Mesenchymal stem cell (in vitro differentiated cells and primary cell): ENCODE measurements around the gene RO60.

ENCODE experiments used
- DNase-seq: peaks from one replicate; pipeline ENCODE4 v3.0.0-alpha.2; 2013
- H2AFZ ChIP-seq: one replicate; pipeline ENCODE4 v1.6.1; 2013; ENCODE audit warnings: low read depth, mild to moderate bottlenecking, control low read depth, inconsistent platforms, low read length, moderate library complexity
- H2AK5ac ChIP-seq: 2 replicates; pipeline ENCODE4 v1.6.1; 2013; ENCODE audit warnings: low read length, moderate library complexity, mild to moderate bottlenecking, inconsistent platforms; ENCODE audit not compliant: severe bottlenecking
- H2BK120ac ChIP-seq: one replicate; pipeline ENCODE4 v1.6.1; 2013; ENCODE audit warnings: low read depth, mild to moderate bottlenecking, inconsistent platforms, low read length, moderate library complexity
- H2BK12ac ChIP-seq, 2 experiments: one replicate each; pipeline ENCODE4 v1.6.1; 2013; ENCODE audit warnings: inconsistent platforms in 2 of 2, low read length in 2 of 2, mild to moderate bottlenecking in 2 of 2, moderate library complexity in 2 of 2, control low read depth in 1 of 2
- H2BK15ac ChIP-seq: one replicate; pipeline ENCODE4 v1.6.1; 2013; ENCODE audit warnings: mild to moderate bottlenecking, low read depth, inconsistent platforms; ENCODE audit not compliant: poor library complexity, severe bottlenecking
- H2BK5ac ChIP-seq: 2 replicates; pipeline ENCODE4 v1.6.1; 2013; ENCODE audit warnings: low read depth, mild to moderate bottlenecking, low read length, control low read depth, inconsistent platforms; ENCODE audit not compliant: poor library complexity, severe bottlenecking
- H3K14ac ChIP-seq, 2 experiments: one replicate each; pipeline ENCODE4 v1.6.1; 2013; ENCODE audit warnings: inconsistent platforms in 2 of 2, low read length in 2 of 2, control low read depth in 1 of 2, mild to moderate bottlenecking in 1 of 2, moderate library complexity in 1 of 2
- H3K18ac ChIP-seq, 2 experiments: one replicate each; pipeline ENCODE4 v1.6.1; 2013; ENCODE audit warnings: inconsistent platforms in 2 of 2, low read length in 2 of 2, control low read depth in 1 of 2, low read depth in 1 of 2, mild to moderate bottlenecking in 1 of 2
- H3K23ac ChIP-seq, 2 experiments: one replicate each; pipeline ENCODE4 v1.6.1; 2013; ENCODE audit warnings: inconsistent platforms in 2 of 2, low read length in 2 of 2, mild to moderate bottlenecking in 2 of 2, moderate library complexity in 2 of 2, control low read depth in 1 of 2
- H3K27ac ChIP-seq: 2 replicates; pipeline ENCODE4 v1.5.1; 2013; ENCODE audit warnings: mild to moderate bottlenecking, moderate library complexity, low read length, control low read depth, inconsistent platforms; ENCODE audit not compliant: poor library complexity, severe bottlenecking
- H3K27me3 ChIP-seq, 2 experiments: 2 replicates each; pipeline versions ENCODE4 v1.6.1 to v1.7.0; 2013; ENCODE audit warnings: low read length in 2 of 2, mild to moderate bottlenecking in 2 of 2, moderate library complexity in 2 of 2, control low read depth in 1 of 2, inconsistent platforms in 1 of 2; ENCODE audit not compliant: control insufficient read depth in 1 of 2, insufficient read depth in 1 of 2
- H3K36me3 ChIP-seq, 2 experiments: 2 replicates each; pipeline versions ENCODE4 v1.6.1 to v1.7.0; 2013; ENCODE audit warnings: low read length in 2 of 2, control low read depth in 1 of 2, inconsistent platforms in 1 of 2, low read depth in 1 of 2, mild to moderate bottlenecking in 1 of 2; ENCODE audit not compliant: insufficient read depth in 2 of 2, control insufficient read depth in 1 of 2
- H3K4ac ChIP-seq, 2 experiments: one replicate each; pipeline ENCODE4 v1.6.1; 2013; ENCODE audit warnings: inconsistent platforms in 2 of 2, low read length in 2 of 2, mild to moderate bottlenecking in 2 of 2, moderate library complexity in 2 of 2, control low read depth in 1 of 2, low read depth in 1 of 2
- H3K4me1 ChIP-seq: 2 replicates; pipeline ENCODE4 v1.6.1; 2013; ENCODE audit warnings: low read depth, low read length, control low read depth; ENCODE audit not compliant: control insufficient read depth, insufficient read depth
- H3K4me2 ChIP-seq: 2 replicates; pipeline ENCODE4 v1.6.1; 2013; ENCODE audit warnings: low read length, mild to moderate bottlenecking, inconsistent platforms; ENCODE audit not compliant: poor library complexity, severe bottlenecking
- H3K4me3 ChIP-seq, 2 experiments: 2 replicates each; pipeline versions ENCODE4 v1.5.1 to v1.7.0; 2013; ENCODE audit warnings: low read length in 2 of 2, mild to moderate bottlenecking in 2 of 2, control low read depth in 1 of 2, low read depth in 1 of 2; ENCODE audit not compliant: insufficient read depth in 1 of 2
- H3K79me1 ChIP-seq: replicated peaks from 2 replicates; pipeline ENCODE4 v1.6.1; 2013; ENCODE audit warnings: mild to moderate bottlenecking, control low read depth, low read length, inconsistent platforms; ENCODE audit not compliant: poor library complexity, severe bottlenecking
- H3K9ac ChIP-seq: 2 replicates; pipeline ENCODE4 v1.7.0; 2013; ENCODE audit warnings: mild to moderate bottlenecking, low read length, moderate library complexity
- H3K9me3 ChIP-seq: 2 replicates; pipeline ENCODE4 v1.7.0; 2013; ENCODE audit warnings: mild to moderate bottlenecking, low read length; ENCODE audit not compliant: control insufficient read depth
- H4K8ac ChIP-seq: one replicate; pipeline ENCODE4 v1.6.1; 2013; ENCODE audit warnings: inconsistent platforms, mild to moderate bottlenecking, low read length, moderate library complexity
- H4K91ac ChIP-seq: one replicate; pipeline ENCODE4 v1.6.1; 2013; ENCODE audit warnings: mild to moderate bottlenecking, low read length, inconsistent platforms
- WGBS: methylation state at CpG from one replicate; pipeline ENCODE4 v1.1.7; 2013; ENCODE audit warnings: mixed read lengths; 5-methylcytosine and 5-hydroxymethylcytosine counted together

The RO60 gene

GRCh38 chr1:193102662-193103061, 43.2 kb downstream of the RO60 start:
- Histone ChIP-seq H2AFZ (no peak overlapping the region), H2BK15ac (no peak overlapping the region), H3K36me3 (peaks cover 10 to 32% of the 10 kb centered on the region in 2 experiments), H3K14ac (no peak overlapping the region), H2BK5ac (no peak overlapping the region), H3K27ac (no peak overlapping the region), H3K18ac (no peak overlapping the region), H2AK5ac (no peak overlapping the region), H3K4me3 (no peak overlapping the region), H4K91ac (no peak overlapping the region), H4K8ac (no peak overlapping the region), H2BK12ac (no peak overlapping the region), H3K4me1 (peaks cover 1% of the 10 kb centered on the region), H3K4ac (no peak overlapping the region), H3K23ac (no peak overlapping the region), H3K27me3 (no peaks in the 10 kb centered on the region), H3K4me2 (no peak overlapping the region), H2BK120ac (no peak overlapping the region), H3K9me3 (no peaks in the 10 kb centered on the region), H3K9ac (peak overlapping the region; percentile 97), H3K79me1 (peaks cover 15% of the 10 kb centered on the region)
- DNase-seq, result no peak
- 100% methylated on average over 3 of the region's 5 CpGs for WGBS

GRCh38 chr1:193103759-193104501, 44.5 kb downstream of the RO60 start:
- DNase-seq, result peak; percentile 27
- Histone ChIP-seq H3K23ac (no peak overlapping the region), H3K4me3 (peak overlapping the region; percentile 66 to 95), H2BK15ac (no peak overlapping the region), H3K18ac (peak overlapping the region in 1 of 2 experiments; percentile 73), H3K14ac (peak overlapping the region in 1 of 2 experiments; percentile 18), H3K4me2 (peak overlapping the region; percentile 86), H3K9ac (peak overlapping the region; percentile 97), H2BK12ac (no peak overlapping the region), H3K9me3 (no peaks in the 10 kb centered on the region), H3K4me1 (peaks cover 1% of the 10 kb centered on the region), H3K79me1 (peaks cover 12% of the 10 kb centered on the region), H3K27ac (peak overlapping the region; percentile 80), H4K8ac (no peak overlapping the region), H2AFZ (peak overlapping the region; percentile 76), H3K27me3 (no peaks in the 10 kb centered on the region), H2BK120ac (no peak overlapping the region), H4K91ac (no peak overlapping the region), H3K36me3 (peaks cover 10 to 19% of the 10 kb centered on the region in 2 experiments), H3K4ac (peak overlapping the region in 1 of 2 experiments; percentile 73), H2AK5ac (no peak overlapping the region), H2BK5ac (no peak overlapping the region)
- 51% methylated on average over 9 of the region's 9 CpGs for WGBS

- peaks cover 6 to 13% of the 10 kb centered on the region in 2 experiments for H3K36me3 ChIP-seq
- no peaks in the 10 kb centered on the region for H3K9me3 ChIP-seq
- no peak overlapping the region for H2BK15ac ChIP-seq
- H2BK12ac ChIP-seq, result peak overlapping the region in 1 of 2 experiments; percentile 71
- no peak overlapping the region for H2AK5ac ChIP-seq
- H3K4me1 ChIP-seq, result peaks cover 1% of the 10 kb centered on the region
- peak overlapping the region; percentile 86 for H3K4me2 ChIP-seq
- DNase-seq, result no peak
- WGBS, result under 1% methylated on average over 24 of the region's 24 CpGs
- no peak overlapping the region for H4K8ac ChIP-seq
- peaks cover 10% of the 10 kb centered on the region for H3K79me1 ChIP-seq
- no peak overlapping the region for H4K91ac ChIP-seq
- H3K18ac ChIP-seq, result peak overlapping the region; percentile 72 to 73
- H3K9ac ChIP-seq, result peak overlapping the region; percentile 97
- H2AFZ ChIP-seq, result peak overlapping the region; percentile 76
- no peak overlapping the region for H2BK5ac ChIP-seq
- peak overlapping the region; percentile 90 for H3K27ac ChIP-seq
- peak overlapping the region in 1 of 2 experiments; percentile 73 for H3K4ac ChIP-seq
- peak overlapping the region; percentile 66 to 95 for H3K4me3 ChIP-seq
- no peak overlapping the region for H2BK120ac ChIP-seq
- H3K27me3 ChIP-seq, result no peaks in the 10 kb centered on the region
- peak overlapping the region in 1 of 2 experiments; percentile 18 for H3K14ac ChIP-seq
- H3K23ac ChIP-seq, result no peak overlapping the region
These were observed 45.1 kb downstream of the RO60 start for GRCh38 chr1:193104502-193104906.
